ENCODE data around the gene CNOT6.

Gene CNOT6

DNA sequence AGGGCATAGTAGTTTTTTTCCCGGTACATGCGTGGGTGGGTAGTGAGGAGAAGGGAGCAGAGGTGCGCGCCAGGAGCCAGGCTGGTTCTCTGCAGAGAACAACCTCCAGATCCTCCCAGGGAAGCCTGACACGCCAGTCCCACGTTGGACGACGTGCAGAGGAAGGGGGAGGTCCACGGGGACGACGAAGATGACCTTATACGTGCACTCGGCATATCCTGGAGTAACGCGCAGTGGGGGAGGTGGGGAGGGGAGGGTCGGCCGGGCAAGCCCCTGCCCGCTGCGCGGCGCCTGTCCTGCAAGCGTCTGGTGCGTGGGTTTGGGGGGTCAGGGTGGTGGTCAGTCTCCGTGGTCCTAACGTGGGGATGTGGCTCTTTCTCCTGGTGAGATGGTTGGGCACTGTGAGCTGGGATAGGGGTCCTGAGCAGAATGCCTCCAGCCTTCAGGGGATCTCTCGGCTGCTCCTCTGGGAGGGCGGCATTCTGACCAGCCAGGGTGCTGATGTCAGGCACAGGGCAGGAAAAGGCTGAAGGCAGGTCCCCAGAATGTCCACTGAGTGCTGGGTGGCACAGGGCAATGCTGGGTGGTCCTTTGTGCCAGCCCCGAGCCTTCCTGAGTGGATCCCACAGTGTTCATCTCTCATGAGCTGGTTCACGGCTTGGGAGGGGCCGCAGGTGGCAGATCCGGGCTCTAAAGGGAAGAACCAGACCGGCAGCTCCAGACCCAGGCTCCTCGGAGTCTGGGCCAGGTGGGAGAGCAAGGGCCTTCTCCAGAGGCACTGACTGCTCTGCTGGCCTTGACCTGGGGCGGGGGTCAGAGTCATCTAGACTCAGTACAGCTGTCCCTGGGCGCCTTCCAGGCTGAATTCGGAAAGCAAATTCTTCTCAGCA lies 107.7 kb downstream of the CNOT6 start (continued):
- no peak for TF ChIP-seq EGR2 (tag by site-specific recombination; IDR thresholded peaks at IDR 0.05; ENCODE audit: low read depth)
- no peak for TF ChIP-seq ZNF2 (tag by site-specific recombination; IDR thresholded peaks at IDR 0.05)
- TF ChIP-seq ZNF585B (tag by site-specific recombination; IDR thresholded peaks at IDR 0.05): no peak
- TF ChIP-seq ZNF670 (tag by site-specific recombination; IDR thresholded peaks at IDR 0.05; ENCODE audit: low read depth): no peak
- no peak for TF ChIP-seq ZNF366 (tag by site-specific recombination; conservative IDR thresholded peaks at IDR 0.05)
- no peak for TF ChIP-seq ZNF202 (tag by site-specific recombination; IDR thresholded peaks at IDR 0.05; ENCODE audit: borderline replicate concordance)
- no peak for TF ChIP-seq IKZF3 (tag by site-specific recombination; IDR thresholded peaks at IDR 0.05)

DNA sequence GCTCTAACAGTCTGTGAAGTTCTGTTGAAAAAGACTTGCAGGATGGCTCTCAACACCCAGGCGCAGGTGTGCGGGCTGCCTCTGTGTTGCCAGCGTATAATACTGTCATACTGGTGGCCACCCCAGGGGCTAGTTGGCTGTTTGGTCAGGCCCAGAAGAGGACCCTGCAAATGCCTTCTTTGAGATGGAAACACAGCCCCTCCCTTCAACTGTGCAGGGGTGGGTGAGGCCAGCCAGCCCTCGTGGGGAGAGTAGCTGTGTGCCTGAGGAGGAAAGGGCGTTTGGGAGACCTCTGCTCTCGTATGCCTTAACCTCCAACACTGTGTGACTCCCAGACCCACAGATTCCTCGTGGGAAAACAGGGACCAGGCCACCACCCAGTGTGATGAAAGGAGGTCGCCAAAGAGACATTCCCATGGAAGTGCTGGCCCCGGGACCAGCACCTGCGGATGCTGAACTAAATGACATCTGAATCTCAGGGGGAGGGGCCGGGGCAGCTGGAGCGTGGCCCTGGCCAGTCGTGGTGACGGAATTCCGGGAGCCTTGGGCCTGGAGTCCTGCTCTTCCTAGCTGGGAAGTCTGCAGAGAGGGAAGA lies 108.4 kb downstream of the CNOT6 start:
- no peaks in the 10 kb centered on the region for H3K9me3 ChIP-seq (ENCODE audit: control insufficient read depth, insufficient read depth, low read depth, low read length)
- no peaks in the 10 kb centered on the region for H3K4me1 ChIP-seq (ENCODE audit: control insufficient read depth, insufficient read depth, low read length)
- POLR2A ChIA-PET: no interaction called here
- H3K4me3 ChIP-seq (ENCODE audit: low read depth, low read length): no peak overlapping the region
- H3K36me3 ChIP-seq (ENCODE audit: control insufficient read depth in 2 of 2, insufficient read depth in 1 of 2, low read length in 2 of 2): no peaks in the 10 kb centered on the region; a peak in 1 of 3 replicates
- no peak for TF ChIP-seq ZNF174 (tag by site-specific recombination; IDR thresholded peaks at IDR 0.05)
- TF ChIP-seq, protein P1, sequence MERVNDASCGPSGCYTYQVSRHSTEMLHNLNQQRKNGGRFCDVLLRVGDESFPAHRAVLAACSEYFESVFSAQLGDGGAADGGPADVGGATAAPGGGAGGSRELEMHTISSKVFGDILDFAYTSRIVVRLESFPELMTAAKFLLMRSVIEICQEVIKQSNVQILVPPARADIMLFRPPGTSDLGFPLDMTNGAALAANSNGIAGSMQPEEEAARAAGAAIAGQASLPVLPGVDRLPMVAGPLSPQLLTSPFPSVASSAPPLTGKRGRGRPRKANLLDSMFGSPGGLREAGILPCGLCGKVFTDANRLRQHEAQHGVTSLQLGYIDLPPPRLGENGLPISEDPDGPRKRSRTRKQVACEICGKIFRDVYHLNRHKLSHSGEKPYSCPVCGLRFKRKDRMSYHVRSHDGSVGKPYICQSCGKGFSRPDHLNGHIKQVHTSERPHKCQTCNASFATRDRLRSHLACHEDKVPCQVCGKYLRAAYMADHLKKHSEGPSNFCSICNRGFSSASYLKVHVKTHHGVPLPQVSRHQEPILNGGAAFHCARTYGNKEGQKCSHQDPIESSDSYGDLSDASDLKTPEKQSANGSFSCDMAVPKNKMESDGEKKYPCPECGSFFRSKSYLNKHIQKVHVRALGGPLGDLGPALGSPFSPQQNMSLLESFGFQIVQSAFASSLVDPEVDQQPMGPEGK (tag by site-specific recombination; IDR thresholded peaks at IDR 0.05): no peak
- TF ChIP-seq ZNF843 (tag by site-specific recombination; IDR thresholded peaks at IDR 0.05): no peak
- TF ChIP-seq, protein P2, sequence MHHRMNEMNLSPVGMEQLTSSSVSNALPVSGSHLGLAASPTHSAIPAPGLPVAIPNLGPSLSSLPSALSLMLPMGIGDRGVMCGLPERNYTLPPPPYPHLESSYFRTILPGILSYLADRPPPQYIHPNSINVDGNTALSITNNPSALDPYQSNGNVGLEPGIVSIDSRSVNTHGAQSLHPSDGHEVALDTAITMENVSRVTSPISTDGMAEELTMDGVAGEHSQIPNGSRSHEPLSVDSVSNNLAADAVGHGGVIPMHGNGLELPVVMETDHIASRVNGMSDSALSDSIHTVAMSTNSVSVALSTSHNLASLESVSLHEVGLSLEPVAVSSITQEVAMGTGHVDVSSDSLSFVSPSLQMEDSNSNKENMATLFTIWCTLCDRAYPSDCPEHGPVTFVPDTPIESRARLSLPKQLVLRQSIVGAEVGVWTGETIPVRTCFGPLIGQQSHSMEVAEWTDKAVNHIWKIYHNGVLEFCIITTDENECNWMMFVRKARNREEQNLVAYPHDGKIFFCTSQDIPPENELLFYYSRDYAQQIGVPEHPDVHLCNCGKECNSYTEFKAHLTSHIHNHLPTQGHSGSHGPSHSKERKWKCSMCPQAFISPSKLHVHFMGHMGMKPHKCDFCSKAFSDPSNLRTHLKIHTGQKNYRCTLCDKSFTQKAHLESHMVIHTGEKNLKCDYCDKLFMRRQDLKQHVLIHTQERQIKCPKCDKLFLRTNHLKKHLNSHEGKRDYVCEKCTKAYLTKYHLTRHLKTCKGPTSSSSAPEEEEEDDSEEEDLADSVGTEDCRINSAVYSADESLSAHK (tag by site-specific recombination; IDR thresholded peaks at IDR 0.05): no peak
- TF ChIP-seq, protein P3, sequence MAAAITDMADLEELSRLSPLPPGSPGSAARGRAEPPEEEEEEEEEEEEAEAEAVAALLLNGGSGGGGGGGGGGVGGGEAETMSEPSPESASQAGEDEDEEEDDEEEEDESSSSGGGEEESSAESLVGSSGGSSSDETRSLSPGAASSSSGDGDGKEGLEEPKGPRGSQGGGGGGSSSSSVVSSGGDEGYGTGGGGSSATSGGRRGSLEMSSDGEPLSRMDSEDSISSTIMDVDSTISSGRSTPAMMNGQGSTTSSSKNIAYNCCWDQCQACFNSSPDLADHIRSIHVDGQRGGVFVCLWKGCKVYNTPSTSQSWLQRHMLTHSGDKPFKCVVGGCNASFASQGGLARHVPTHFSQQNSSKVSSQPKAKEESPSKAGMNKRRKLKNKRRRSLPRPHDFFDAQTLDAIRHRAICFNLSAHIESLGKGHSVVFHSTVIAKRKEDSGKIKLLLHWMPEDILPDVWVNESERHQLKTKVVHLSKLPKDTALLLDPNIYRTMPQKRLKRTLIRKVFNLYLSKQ (tag by site-specific recombination; IDR thresholded peaks at IDR 0.05; ENCODE audit: borderline replicate concordance): no peak
- no peak for TF ChIP-seq ZBTB17 (tag by site-specific recombination; IDR thresholded peaks at IDR 0.05)
- TF ChIP-seq, protein P4, sequence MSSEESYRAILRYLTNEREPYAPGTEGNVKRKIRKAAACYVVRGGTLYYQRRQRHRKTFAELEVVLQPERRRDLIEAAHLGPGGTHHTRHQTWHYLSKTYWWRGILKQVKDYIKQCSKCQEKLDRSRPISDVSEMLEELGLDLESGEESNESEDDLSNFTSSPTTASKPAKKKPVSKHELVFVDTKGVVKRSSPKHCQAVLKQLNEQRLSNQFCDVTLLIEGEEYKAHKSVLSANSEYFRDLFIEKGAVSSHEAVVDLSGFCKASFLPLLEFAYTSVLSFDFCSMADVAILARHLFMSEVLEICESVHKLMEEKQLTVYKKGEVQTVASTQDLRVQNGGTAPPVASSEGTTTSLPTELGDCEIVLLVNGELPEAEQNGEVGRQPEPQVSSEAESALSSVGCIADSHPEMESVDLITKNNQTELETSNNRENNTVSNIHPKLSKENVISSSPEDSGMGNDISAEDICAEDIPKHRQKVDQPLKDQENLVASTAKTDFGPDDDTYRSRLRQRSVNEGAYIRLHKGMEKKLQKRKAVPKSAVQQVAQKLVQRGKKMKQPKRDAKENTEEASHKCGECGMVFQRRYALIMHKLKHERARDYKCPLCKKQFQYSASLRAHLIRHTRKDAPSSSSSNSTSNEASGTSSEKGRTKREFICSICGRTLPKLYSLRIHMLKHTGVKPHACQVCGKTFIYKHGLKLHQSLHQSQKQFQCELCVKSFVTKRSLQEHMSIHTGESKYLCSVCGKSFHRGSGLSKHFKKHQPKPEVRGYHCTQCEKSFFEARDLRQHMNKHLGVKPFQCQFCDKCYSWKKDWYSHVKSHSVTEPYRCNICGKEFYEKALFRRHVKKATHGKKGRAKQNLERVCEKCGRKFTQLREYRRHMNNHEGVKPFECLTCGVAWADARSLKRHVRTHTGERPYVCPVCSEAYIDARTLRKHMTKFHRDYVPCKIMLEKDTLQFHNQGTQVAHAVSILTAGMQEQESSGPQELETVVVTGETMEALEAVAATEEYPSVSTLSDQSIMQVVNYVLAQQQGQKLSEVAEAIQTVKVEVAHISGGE (tag by site-specific recombination; conservative IDR thresholded peaks at IDR 0.05; ENCODE audit: low read depth): no peak
- no peak for TF ChIP-seq ZXDB (tag by site-specific recombination; IDR thresholded peaks at IDR 0.05)
- TF ChIP-seq ZNF768 (tag by site-specific recombination; IDR thresholded peaks at IDR 0.05): no peak
- no peak for TF ChIP-seq ZNF792 (tag by site-specific recombination; IDR thresholded peaks at IDR 0.05)
- TF ChIP-seq ZNF76 (tag by site-specific recombination; IDR thresholded peaks at IDR 0.05; ENCODE audit: borderline replicate concordance, low read depth): no peak
- no peak for TF ChIP-seq SETDB1 (IDR thresholded peaks at IDR 0.05; ENCODE audit: insufficient read length, low read length)
- TF ChIP-seq REPIN1 (tag by site-specific recombination; IDR thresholded peaks at IDR 0.05; ENCODE audit: low read depth): no peak
- TF ChIP-seq ZNF558 (tag by site-specific recombination; IDR thresholded peaks at IDR 0.05): no peak
- TF ChIP-seq ZNF701 (tag by site-specific recombination; IDR thresholded peaks at IDR 0.05): no peak
- no peak for TF ChIP-seq ZNF132 (tag by site-specific recombination; IDR thresholded peaks at IDR 0.05; ENCODE audit: borderline replicate concordance)
- TF ChIP-seq GLIS2 (tag by site-specific recombination; IDR thresholded peaks at IDR 0.05): no peak
- TF ChIP-seq ZBTB7A (tag by site-specific recombination; IDR thresholded peaks at IDR 0.05; ENCODE audit: low read depth): no peak
- TF ChIP-seq ZNF114 (tag by site-specific recombination; IDR thresholded peaks at IDR 0.05): no peak
- H3K27ac ChIP-seq (ENCODE audit: extremely low read depth, low read depth, low read length): no peak overlapping the region
- CTCF ChIA-PET: interaction anchor here (0.7 kb wide), 1 partner anchor 36 kb away, joined by 3 read pairs; no protein-coding TSS in a partner anchor
